Endothelial cell of hepatic sinusoid (primary cell): ENCODE data around the gene ARHGEF19.
"Not testable (repeated sequence)": the region's sequence is repeated elsewhere in the genome, so short reads cannot be mapped to it uniquely, and the experiment has no call there.

Experiments used
- in situ Hi-C: cut with HindIII; loops from 2 replicates; pipeline ENCODE4 v1.10.0; 2017; ENCODE audit warnings: low sequenced_read_pairs

Gene ARHGEF19

DNA sequence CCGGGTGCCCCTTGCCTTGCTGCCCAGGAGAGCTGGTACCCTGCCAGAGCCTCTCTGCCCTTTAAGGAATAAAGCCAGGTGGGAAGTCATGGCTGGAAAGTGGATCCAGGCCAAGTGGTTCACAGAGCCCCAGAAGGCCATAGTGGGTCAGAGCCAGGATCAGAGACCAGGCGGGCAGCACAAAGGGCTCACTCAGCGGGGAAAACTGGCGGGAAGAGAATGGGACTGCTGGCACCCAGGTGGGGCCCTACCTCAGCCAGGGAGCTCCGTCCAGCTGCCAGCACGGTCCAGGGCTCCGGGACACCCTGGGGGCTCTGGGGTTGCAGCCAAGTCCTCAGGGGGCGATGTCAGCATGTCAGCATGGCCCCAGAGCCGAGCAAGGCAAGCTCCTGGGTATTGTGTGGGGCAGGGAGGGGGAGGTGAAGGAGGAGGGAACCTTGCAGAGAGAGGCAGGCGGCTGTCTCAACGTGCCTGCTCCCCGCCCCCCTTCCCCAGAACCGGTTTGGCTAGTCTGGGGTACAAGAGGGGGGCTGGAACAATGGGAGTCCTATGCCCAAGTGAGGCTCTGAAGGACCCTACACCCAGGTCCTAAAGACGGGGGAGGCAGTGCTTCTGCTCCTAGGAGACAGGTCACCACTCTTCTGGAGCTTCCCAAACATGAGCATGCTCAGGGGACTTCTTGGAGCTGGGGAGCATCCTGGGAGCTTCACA is at the start of gene ARHGEF19:
Gene ARHGEF19, minus strand, starts transcription at position 402 of the 711 bp plus-strand sequence. CDS start 3,598 bp downstream, outside the sequence.
- in situ Hi-C loops, result no loop called here

DNA sequence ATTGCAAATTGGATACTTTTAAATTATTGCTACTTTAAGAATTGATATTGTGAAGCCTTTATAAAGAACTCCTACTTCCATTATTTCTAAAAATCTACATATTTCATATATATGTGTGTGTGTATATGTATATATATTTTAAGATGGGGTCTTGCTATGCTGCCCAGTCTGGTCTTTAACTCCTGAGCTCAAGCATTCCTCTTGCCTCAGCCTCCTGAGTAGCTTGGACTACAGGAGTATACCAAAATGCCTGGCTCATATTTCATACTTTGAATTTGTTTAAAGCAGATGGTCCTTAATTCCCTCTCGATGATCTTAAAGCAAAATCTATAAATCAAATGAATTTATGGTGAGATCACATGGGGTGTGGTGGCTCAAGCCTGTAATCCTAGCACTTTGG is 49.6 kb upstream of the ARHGEF19 start:
- in situ Hi-C loops, result no loop called here

GRCh38 chr1:16260814-16261213 is 48.4 kb upstream of the ARHGEF19 start:
- in situ Hi-C loops, result no loop called here

DNA sequence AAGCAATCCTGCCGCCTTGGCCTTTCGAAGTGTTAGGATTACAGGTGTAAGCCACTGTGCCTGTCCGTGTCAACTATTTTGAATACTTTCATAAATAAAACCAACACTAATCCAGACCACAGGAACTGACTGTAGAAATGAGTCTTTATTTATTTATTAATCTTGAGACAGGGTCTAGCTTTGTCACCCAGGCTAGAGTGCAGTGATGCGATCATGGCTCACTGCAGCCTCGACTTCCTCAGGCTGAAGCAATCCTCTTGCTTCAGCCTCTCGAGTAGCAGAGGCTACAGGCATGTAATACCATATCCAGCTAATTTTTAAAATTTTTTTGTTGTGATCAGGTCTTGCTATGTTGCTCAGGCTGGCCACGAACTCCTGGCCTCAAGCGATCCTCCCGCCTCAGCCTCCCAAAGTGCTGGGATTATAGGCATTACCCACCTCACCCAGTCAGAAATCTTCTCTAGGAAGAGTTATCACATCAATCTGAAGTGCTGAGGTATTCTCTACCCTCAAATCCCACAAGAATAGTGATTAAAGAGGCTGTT is 46.2 kb upstream of the ARHGEF19 start:
- in situ Hi-C loops, result no loop called here

DNA sequence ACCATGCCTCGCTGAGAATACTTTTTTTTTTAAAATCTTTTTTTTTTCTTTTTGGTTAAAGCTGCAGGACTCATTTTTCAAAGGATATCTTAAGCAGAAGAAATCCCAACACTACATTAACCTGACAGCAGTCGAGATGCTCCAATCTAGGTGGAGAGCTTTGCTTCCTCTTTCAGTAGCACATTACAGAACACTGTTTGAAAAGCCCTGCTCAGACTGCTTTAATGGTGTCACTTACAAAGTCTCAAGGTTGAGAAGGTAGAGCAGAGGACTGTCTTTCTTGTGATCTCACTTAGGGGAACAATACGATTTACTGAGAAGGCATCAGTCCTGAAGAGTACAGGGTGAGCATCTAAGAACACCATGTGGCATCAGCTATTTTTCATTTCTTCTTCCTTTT is 45.5 kb upstream of the ARHGEF19 start:
- in situ Hi-C loops, result no loop called here

DNA sequence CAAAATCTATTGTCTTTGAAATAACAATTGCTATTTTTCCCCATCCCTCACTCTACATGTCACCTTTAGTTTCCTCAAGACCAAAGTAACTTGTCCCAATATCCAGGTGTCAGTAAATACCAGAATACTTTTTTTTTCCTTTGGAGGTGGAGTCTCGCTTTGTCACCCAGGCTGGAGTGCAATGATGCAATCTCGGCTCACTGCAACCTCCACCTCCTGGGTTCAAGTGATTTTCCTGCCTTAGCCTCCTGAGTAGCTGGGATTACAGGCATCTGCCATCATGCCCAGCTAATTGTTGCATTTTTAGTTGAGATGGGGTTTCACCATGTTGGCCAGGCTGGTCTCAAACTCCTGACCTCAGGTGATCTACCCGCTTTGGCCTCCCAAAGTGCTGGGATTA is 45.1 kb upstream of the ARHGEF19 start:
- in situ Hi-C loops, result not testable (repeated sequence)

- in situ Hi-C loops, result no loop called here
These were observed 44.0 kb upstream of the ARHGEF19 start for GRCh38 chr1:16256478-16256877.

DNA sequence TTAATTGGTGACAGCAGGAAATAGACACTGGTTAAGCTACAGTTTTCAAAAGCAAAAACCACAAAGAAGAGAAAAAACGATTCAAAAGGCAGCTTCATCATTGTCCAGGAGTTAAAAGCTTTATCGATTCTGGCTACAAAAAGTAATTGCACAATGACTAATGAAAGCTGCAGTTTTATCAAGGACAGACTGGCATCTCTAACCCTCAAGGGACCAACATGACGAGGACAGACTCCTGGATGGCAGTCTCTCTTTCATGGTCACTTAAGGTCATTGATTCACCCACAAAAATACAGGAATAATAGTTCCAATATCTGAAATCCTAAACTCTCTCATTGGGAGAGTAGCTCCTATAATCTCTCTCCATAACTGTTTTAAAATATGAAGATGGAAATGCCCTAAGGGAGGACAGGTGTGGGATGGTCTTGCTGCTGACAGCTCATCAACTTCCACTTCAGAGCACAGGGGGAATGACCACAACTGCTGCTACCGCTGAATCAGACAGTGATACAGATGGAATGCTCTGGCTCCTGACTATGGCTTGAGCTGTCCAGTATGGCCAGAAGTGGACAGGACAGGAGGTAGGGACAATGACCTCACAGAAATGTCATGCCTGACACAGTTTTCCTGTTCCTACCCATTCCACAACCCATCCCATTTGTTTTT is 41.9 kb upstream of the ARHGEF19 start:
- in situ Hi-C loops, result no loop called here

DNA sequence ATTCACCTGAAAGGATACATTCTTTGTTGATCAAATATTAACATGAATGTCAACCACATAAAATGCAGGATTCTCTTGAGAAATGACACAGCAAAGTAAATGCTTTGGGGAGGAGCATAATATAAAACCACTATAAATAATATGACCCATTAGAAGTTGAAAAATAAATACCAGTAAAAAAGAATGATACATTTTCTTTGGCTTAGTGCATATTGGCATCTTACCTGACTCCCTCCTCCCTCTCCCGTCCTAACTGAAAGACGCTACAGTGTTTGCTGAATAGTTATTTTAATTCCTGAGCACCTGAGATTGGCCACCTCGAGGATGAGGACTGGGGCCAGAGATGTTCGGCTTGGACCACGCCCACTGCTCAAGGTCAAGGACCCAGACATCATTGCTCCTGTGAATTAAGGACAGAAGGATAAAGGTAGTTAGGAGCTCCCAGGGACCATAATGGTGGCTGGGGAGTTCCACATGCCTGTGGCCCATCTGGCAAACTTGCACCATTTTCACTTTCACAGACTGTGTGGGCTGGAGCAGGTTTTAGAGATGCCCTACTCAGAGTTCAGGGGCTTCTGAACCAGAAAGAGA is 41.0 kb upstream of the ARHGEF19 start:
- in situ Hi-C loops, result no loop called here

GRCh38 chr1:16252912-16253311 is 40.5 kb upstream of the ARHGEF19 start:
- in situ Hi-C loops, result no loop called here

- in situ Hi-C loops, result no loop called here
These were observed 38.9 kb upstream of the ARHGEF19 start for GRCh38 chr1:16251381-16251780.

GRCh38 chr1:16250524-16251251 is 38.2 kb upstream of the ARHGEF19 start:
- in situ Hi-C loops, result no loop called here

GRCh38 chr1:16249596-16250241 is 37.3 kb upstream of the ARHGEF19 start:
- in situ Hi-C loops, result loop anchor here (5.0 kb wide), 1 partner anchor 43 kb away; no protein-coding TSS in a partner anchor

- in situ Hi-C loops, result loop anchor here (5.0 kb wide), 1 partner anchor 43 kb away; no protein-coding TSS in a partner anchor
These were observed 36.4 kb upstream of the ARHGEF19 start for GRCh38 chr1:16248603-16249516.

DNA sequence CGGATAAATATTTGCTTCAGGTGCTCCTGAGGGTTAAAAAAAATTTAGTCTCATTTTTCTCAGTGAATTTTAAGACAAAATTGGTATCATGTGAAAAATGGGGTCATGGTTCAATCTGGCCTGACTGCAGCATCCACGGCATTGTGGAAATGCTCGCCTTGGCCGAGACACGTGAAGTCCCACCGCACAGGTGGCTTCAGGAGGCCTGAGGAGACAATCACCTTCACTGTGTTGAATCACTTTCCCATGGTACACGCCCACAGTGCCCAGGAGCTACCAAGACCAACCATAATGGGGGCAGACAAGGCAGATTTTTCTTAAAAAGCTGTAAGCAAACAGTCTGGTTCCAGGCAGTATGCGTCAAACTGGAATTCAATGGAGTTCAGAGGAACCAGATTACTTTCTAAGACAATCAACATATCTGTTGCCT is 35.6 kb upstream of the ARHGEF19 start:
- in situ Hi-C loops, result loop anchor here (5.0 kb wide), 1 partner anchor 44 kb away; no protein-coding TSS in a partner anchor

DNA sequence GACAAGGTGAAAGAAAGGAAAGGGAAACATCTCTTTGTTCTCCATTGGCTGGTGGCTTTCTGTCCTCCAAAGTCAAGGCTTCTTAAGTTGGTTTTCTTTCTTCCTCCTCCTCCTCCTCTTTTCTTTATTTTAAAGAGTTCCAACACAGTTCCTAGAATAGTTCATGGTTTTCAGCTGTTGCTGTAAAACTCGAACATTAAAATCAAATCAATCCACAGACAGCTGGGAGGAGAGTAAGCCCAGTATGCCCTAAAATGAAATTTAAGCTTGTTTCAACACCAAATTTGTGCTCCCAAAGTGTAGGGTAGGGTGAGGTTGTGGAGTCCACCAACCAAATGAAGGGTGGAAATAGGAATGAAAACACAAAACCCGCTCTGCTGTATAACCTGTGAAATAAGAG is 35.0 kb upstream of the ARHGEF19 start:
- in situ Hi-C loops, result loop anchor here (5.0 kb wide), 1 partner anchor 45 kb away; no protein-coding TSS in a partner anchor

GRCh38 chr1:16246961-16247360 is 34.5 kb upstream of the ARHGEF19 start:
- in situ Hi-C loops, result loop anchor here (5.0 kb wide), 1 partner anchor 45 kb away; no protein-coding TSS in a partner anchor

DNA sequence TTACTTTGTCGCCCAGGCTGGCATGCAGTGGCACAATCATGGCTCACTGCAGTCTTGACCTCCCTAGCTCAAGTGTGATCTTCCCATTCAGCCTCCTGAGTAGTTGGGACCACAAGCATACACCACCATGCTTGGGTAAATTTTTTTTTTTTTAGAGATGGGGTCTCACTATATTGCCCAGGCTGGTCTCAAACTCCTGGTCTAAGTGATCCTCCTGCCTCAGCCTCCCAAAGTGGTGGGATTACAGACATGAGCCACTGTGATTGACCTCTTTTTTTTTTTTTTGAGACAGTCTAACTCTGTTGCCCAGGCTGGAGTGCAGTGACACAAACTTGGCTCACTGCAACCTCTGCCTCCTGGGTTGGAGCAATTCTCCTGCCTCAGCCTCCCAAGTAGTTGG is 33.8 kb upstream of the ARHGEF19 start:
- in situ Hi-C loops, result loop anchor here (5.0 kb wide), 1 partner anchor 46 kb away; no protein-coding TSS in a partner anchor
